Effector CD8-positive, alpha-beta T cell (primary cell): ENCODE data around the gene RPRM.
"Not testable (repeated sequence)": the region's sequence is repeated elsewhere in the genome, so short reads cannot be mapped to it uniquely, and the experiment has no call there.

Source experiments
- DNase-seq: peaks from one replicate; lab custom pipeline; 2025; lab: John Stamatoyannopoulos, UW
- total RNA-seq, 4 experiments: gene quantifications; one replicate each; lab custom pipeline; 2026; lab: John Stamatoyannopoulos, UW

Gene RPRM
- 0 to 1.1 (median 0.31) reads per million in 4 experiments for total RNA-seq

GRCh38 chr2:153478289-153479261 is at the start of gene RPRM:
TSS of gene RPRM (minus strand) at chr2:153478762. CDS start at chr2:153478565, 197 bp downstream.
- DNase-seq = peak; percentile 15

GRCh38 chr2:153519257-153519875 is 40.8 kb upstream of the RPRM start:
- peak; percentile 21 for DNase-seq

GRCh38 chr2:153512331-153512730 is 33.8 kb upstream of the RPRM start:
- no peak for DNase-seq

DNA sequence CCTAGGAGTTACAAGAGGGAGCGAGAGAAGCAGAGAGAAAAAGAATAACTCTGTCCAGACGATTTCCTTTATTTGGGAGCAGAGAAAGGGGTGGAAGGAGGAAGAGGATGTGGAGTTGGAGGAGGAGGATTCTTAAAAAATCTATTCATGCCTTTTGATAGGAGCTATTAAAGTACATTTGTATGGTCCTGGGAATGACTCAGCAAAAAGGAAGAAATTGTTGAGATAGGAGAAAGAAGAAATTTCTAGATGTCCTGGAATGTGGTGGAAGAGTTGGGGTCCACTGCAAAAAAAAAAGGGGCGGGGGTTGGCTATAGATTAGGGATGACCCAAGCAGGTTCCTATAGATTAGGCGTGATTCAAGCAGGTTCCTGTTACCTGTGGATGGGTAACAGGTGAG is 32.4 kb upstream of the RPRM start:
- DNase-seq = no peak

- DNase-seq = no peak
These were observed 30.6 kb upstream of the RPRM start for GRCh38 chr2:153509133-153509532.

DNA sequence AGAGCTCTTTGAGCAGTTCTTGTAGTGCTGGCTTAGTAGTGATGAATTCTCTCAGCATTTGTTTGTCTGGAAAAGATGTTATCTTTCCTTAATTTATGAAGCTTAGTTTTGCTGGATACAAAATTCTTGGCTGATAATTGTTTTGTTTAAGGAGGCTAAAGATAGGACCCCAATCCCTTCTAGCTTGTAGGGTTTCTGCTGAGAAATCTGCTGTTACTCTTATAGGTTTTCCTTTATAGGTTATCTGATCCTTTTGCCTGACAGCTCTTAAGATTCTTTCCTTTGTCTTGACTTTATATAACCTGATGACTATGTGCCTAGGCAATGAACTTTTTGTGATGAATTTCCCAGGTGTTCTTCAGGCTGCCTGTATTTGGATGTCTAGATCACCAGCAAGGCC is 27.9 kb upstream of the RPRM start:
- not testable (repeated sequence) for DNase-seq

DNA sequence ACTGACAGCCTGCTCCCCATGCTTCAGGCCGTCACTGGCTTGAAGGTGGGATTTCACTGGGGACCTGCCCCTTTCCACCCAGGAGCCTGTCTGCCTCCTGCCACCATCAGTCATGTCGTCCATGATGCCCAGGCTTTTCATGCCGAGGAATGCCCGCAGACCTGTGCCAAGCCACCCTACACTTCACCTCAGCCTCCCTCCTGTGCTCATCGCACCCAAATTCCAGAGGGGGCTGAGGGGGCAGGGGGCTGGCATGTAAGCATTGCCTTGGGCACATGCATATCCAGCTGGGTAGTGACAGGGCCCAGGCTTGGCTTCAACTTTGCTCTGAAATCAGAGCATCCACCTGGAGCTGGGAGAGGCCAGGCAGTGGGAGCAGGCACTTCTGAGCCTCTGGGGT is 20.9 kb upstream of the RPRM start:
- no peak for DNase-seq

DNA sequence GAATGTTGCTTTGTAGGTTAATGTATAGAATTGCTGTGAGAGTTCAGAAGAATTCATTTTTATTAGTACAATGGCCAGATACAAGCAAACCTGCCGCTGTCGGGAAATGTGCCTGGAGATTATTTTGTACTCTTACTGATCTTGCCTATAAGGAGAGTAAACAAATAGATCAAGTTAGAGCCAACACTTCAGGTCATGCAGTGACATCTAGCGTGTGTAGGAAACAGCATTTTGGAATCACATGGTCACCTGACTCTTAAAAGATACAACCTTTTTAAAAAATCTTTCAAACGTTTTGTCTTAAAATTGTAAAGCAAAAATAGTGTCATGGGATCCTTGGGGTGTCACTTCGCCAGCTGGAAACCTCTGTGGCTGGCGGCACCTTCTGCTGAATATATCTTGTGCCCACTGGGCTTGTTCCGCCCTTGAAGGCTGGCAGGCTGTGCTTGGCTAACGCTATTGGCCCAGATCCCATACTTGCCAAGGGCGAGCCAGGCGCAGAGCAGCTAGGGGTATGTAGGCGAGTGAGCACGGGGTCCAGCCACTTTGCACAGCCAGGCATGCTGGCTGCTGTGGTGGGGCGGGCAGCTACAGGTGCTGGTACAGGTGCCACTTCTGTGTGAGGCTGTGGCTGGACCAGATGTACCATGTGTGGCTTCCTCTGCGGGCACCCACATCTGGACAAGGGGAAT is 19.5 kb upstream of the RPRM start:
- no peak for DNase-seq

DNA sequence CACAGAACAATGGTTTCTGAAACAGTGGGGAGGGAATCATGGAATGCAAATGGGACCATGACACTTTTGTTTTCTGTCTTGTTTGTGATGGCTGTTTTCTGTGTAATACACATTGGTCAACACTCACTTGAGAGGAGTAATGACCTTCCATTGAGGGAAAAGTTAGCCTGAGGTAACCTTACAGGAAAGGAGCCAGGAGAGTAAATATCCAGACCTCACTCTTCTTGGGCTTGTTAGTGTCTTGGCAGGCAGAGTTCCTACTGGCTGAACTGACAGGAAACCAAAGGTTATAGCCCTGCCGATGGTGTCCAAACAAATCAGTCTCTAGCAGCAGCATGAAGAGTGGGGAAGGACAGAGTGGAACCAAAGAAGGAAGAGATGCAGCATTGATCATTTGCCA is 17.2 kb upstream of the RPRM start:
- no peak for DNase-seq

- no peak for DNase-seq
These were observed 9.5 kb upstream of the RPRM start for GRCh38 chr2:153488072-153488471.

GRCh38 chr2:153487448-153487847 is 8.9 kb upstream of the RPRM start:
- DNase-seq = no peak

- no peak for DNase-seq
These were observed 1.0 kb upstream of the RPRM start for GRCh38 chr2:153479573-153479972.

DNA sequence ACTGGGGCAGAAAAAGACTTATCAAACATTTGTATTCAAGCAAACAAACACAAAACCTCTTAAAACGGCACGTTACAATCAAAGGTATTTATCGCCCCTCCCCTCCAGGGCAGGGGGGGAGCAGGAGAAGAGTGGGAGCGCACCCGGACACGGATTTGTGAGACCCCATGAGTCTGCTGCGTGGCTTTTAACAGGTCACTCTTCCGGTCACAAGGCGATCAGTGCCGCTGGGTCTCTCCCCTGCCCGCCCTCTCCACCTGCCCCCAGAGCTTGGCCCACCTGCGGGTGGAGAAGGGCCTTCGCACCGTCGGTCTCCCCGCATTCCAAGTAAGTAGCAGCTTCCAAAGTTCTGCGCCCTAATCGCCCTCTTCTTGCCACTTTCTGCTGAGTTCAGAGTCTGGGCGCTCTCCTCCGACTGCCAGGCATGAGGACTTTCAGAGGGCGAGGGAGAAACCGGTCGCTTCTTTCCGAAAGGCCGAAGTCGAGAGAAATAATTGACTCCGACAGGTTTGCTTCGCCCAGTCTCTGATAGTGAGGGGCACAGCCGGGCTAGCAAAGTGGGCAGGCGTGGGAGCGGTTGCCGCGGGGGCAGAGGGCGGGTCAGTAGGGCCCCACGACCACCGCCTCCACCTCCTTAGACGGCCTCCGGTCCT is 800 bp downstream of the RPRM start:
- DNase-seq = no peak

- no peak for DNase-seq
These were observed 1.5 kb downstream of the RPRM start for GRCh38 chr2:153476816-153477635.

DNA sequence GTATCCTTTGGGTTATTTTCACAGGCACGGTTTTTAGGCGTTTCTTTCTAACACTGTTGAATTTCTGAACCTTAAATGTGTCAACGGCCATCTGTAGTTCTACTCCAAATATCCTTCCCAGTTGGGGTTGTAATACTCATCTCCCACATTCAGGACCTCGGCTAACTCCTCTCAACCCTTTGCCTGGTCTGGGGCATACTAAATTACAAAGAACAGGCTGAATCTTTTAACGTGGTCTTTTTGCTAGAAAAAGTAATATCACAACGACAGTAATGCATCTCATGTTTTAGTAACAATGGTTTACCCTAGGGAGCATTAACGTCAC is 2.1 kb downstream of the RPRM start:
- no peak for DNase-seq

DNA sequence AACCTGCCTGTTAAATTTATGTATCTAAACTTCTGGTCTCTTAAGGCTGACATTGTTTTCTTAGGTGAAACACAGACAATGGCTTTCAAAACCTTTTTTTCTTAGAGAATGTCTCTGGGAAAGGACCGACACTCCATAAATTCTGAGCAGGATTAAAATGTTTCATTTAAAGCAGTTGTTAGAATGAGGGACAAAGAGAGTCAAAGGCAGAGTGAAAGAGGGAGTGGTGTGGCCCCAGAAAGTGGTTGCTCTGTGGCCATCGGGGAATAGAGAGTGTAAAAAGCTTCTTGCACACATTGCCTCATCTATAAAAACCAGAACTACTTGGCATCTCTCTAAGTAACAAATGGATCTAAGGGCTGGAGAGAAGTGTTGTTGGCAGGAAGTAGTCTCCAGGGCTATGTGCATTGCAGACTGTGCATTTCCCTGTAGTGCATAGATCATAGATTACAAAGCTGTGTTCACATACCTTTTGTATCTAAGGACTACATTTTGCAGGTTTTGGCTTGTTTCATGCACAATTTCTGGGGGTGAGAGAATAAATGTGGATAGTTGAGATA is 3.6 kb downstream of the RPRM start:
- no peak for DNase-seq

GRCh38 chr2:153474407-153474806 is 4.2 kb downstream of the RPRM start:
- DNase-seq = no peak

DNA sequence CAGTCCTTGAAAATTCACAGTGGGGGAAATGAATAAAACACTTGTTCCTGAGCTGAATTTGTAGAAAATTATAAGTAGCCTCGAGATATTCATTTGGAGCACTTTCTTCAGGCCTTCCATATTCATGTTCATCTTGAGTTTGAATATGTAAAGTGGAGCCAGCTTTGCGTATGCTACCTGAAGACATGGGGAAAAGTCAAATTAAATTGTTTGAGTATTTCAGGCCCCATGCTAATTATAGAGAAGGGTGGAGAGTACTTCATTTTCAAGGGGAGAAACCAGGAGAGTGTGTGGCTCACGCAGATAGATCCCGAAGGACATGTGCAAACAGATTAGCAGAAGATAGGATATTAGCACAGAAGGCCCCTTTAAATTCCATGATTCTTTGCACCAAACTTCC is 7.7 kb downstream of the RPRM start:
- DNase-seq = no peak

DNA sequence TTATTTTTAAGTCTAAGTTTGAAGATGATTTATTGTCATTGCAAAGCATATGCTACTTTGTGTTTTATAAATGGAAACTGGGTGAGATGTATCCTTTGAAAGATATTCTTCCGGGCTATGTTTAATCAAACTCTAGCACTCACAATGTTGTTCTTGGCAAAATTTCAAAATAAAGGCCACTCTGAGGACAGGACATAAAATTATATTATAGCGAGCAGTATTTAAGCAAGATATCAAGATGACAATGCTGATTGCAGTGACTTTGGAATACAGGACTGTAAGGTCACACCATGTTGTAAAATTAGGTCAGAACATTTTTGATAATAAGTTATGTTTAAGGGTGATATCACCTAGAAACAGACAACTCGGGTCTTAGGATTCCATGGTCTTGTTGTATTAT is 14.2 kb downstream of the RPRM start:
- DNase-seq = no peak

- DNase-seq = no peak
These were observed 16.2 kb downstream of the RPRM start for GRCh38 chr2:153462338-153462859.

DNA sequence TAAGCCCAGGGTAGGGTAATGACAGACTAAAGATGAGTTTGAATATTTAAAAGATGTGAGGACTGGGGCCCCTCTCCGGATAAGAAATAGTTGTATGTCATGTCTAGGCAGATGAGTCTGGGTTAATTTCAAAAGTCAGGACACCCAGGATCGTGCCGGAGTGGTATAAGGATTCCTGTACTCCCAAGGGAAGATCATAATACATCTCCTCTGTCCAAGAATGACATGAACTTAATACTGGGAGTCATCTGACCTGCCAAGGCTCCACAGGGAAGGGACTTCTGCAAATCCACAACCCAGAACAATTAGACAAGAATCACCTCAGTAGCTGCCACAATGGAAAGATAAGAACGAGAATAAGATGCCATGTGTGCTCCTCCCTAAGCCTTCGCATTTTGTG is 17.1 kb downstream of the RPRM start:
- no peak for DNase-seq
